ENCODE data around the gene IDH3A. TPM values are rescaled to one million over a fixed set of nuclear protein-coding genes. Genes with fewer than 3 reads are reported as not detected.
A peak's percentile ranks its signal among the peaks of the same experiment; 100 is the strongest.
"Not testable (repeated sequence)": the region's sequence is repeated elsewhere in the genome, so short reads cannot be mapped to it uniquely, and the experiment has no call there.

IDH3A gene
- total and polyA plus RNA-seq, 9 donors = 25.3 to 50.1 (median 35.5) TPM

DNA sequence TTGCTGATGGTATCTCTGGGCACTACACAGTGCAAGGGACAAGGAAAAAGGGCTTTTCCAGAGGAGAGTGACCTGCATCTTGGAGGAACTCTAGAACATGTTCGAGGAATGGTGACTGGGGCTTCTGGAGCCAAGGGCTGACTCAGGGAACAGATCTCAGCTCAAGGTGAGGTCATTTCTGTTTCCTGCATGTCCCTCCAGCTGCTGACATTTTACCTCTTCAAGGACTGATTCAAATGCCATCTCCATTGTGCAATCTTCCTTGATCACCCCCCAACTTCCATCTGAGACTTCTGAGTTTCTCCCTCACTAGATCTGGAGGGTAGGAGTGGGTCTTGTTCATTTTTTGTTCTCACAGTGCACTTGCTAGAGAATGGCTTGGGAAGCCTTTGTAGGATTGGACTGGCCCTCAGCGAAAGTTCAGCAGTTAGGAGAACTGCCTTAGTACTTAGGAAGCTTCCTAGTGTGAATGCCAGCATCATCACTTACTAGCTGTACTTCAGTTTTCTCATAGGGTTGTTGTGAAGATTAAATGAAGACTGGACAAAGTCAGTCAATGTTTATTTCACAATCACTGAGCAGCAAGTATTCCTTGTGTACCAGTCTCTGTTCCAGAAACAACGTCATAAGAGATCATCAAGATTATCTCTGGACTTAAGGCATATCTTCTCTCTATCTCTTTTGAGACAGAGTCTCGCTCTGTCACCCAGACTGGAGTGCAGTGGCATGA is 2.6 kb upstream of the IDH3A start:
- peaks cover 17% of the 10 kb centered on the region for H3K4me1 ChIP-seq (ENCODE audit: control insufficient read depth, insufficient read depth, low read length)
- 89% methylated on average over 3 of the region's 4 CpGs for WGBS (ENCODE audit: insufficient coverage)
- DNase-seq = no peak
- H3K4me3 ChIP-seq (ENCODE audit: low read length) = no peak overlapping the region
- H3K36me3 ChIP-seq (ENCODE audit: control insufficient read depth, insufficient read depth, low read length) = no peaks in the 10 kb centered on the region
- no peaks in the 10 kb centered on the region for H3K27me3 ChIP-seq (ENCODE audit: control insufficient read depth, insufficient read depth, low read length)
- no peaks in the 10 kb centered on the region for H3K9me3 ChIP-seq (replicated peaks; ENCODE audit: control insufficient read depth, low read depth, low read length)
- H3K27ac ChIP-seq (ENCODE audit: low read length) = no peak overlapping the region

- Histone ChIP-seq H3K27me3 (ENCODE audit: control insufficient read depth, insufficient read depth, low read length) (no peaks in the 10 kb centered on the region), H3K27ac (ENCODE audit: low read length) (no peak overlapping the region), H3K36me3 (ENCODE audit: control insufficient read depth, insufficient read depth, low read length) (no peaks in the 10 kb centered on the region), H3K4me1 (ENCODE audit: control insufficient read depth, insufficient read depth, low read length) (peaks cover 17% of the 10 kb centered on the region), H3K4me3 (ENCODE audit: low read length) (no peak overlapping the region), H3K9me3 (replicated peaks; ENCODE audit: control insufficient read depth, low read depth, low read length) (no peaks in the 10 kb centered on the region)
- WGBS (ENCODE audit: insufficient coverage) = 80% methylated on average over 6 of the region's 6 CpGs
- DNase-seq = no peak
Measured at GRCh38 chr15:78147566-78147965, 1.6 kb upstream of the IDH3A start.

DNA sequence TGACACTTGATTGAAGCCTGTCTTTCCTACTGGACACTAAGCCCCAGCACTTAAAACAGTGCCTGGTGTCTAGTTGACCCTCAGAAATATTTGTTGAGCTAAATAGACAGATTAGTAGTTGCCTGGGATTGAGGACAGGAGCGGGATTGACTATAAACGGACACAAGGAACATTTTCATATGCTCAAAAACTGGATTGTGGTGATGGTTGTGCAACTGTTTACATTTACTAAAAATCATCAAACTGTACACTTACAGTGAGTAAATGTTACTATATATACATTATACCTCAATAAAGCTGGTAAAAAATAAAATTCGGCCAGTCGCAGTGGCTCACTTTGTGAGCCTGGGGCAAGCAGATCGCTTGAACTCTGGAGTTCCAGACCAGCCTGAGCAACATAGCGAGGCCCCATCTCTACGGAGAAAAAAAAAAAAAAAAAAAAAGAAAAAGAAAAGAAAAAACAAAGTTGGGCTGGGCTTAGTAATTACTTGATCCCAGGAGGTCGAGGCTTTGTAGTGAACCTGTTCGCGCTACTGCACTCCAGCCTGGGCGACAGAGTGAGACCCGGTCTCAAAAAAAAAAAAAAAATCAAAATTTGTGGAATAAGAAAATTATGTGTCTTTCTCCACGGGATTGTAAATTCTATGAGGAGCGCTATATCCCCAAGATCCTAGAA is 632 bp upstream of the IDH3A start:
- 0% methylated on average over 4 of the region's 14 CpGs for WGBS (ENCODE audit: insufficient coverage)
- no peaks in the 10 kb centered on the region for H3K36me3 ChIP-seq (ENCODE audit: control insufficient read depth, insufficient read depth, low read length)
- no peaks in the 10 kb centered on the region for H3K27me3 ChIP-seq (ENCODE audit: control insufficient read depth, insufficient read depth, low read length)
- peaks cover 17% of the 10 kb centered on the region for H3K4me1 ChIP-seq (ENCODE audit: control insufficient read depth, insufficient read depth, low read length)
- peak overlapping the region; percentile 66 for H3K27ac ChIP-seq (ENCODE audit: low read length)
- H3K9me3 ChIP-seq (replicated peaks; ENCODE audit: control insufficient read depth, low read depth, low read length) = no peaks in the 10 kb centered on the region
- no peak for DNase-seq
- peak overlapping the region; percentile 59 for H3K4me3 ChIP-seq (ENCODE audit: low read length)

DNA sequence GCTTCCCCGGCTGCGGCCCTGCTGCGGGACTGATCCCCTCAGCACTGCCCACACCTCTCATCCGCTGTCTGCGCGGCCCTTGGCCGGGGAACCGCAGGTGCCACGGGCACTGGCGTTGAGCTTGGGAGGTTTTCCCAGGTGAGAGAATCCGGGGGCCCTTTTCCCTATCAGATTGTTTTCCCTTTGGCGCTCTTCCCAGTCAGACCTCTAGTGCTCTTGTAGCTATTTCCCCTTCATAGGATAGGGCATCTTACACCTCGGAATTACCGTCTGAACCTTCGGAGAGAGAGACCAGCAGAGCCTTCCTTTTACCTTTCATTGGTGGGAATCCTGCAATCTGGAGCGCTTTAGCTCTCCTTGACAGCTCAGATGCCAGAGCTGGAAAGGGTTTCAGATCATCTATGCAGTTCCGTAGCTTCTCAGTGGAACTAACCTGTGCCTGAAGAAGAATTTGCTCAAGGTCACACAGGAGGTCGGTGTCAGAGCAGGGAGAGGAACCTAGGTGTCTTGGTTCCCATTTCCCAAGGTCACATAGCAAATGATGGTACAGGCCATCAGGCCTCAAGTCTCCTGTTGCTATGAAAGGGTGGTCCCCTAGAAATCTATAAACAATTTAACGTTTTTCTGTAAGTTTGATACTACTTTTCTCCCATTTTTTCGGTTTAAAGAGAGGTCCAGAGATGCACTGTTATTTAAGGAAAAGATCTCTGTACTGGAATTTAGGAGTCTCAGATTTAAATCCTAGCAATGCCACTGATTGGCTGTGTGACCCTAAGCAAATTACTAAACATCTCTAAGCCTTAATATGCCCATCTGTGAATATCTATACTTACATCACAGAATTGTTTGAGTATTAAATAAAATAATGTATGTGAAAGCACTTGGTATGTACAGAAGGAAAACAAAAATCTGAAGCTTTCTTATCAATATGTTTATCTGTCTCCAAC is 916 bp downstream of the IDH3A start:
- H3K4me1 ChIP-seq (ENCODE audit: control insufficient read depth, insufficient read depth, low read length) = peaks cover 17% of the 10 kb centered on the region
- no peaks in the 10 kb centered on the region for H3K27me3 ChIP-seq (ENCODE audit: control insufficient read depth, insufficient read depth, low read length)
- peak overlapping the region; percentile 72 for H3K4me3 ChIP-seq (ENCODE audit: low read length)
- DNase-seq = peak; percentile 48
- WGBS (ENCODE audit: insufficient coverage) = 9% methylated on average over 8 of the region's 20 CpGs
- H3K36me3 ChIP-seq (ENCODE audit: control insufficient read depth, insufficient read depth, low read length) = peaks cover 3% of the 10 kb centered on the region
- no peaks in the 10 kb centered on the region for H3K9me3 ChIP-seq (replicated peaks; ENCODE audit: control insufficient read depth, low read depth, low read length)
- peak overlapping the region; percentile 35 for H3K27ac ChIP-seq (ENCODE audit: low read length)

GRCh38 chr15:78151075-78151474 is 1.9 kb downstream of the IDH3A start:
- peaks cover 17% of the 10 kb centered on the region for H3K4me1 ChIP-seq (ENCODE audit: control insufficient read depth, insufficient read depth, low read length)
- 85% methylated on average over 1 of the region's 8 CpGs for WGBS (ENCODE audit: insufficient coverage)
- not testable (repeated sequence) for H3K4me3 ChIP-seq (ENCODE audit: low read length)

DNA sequence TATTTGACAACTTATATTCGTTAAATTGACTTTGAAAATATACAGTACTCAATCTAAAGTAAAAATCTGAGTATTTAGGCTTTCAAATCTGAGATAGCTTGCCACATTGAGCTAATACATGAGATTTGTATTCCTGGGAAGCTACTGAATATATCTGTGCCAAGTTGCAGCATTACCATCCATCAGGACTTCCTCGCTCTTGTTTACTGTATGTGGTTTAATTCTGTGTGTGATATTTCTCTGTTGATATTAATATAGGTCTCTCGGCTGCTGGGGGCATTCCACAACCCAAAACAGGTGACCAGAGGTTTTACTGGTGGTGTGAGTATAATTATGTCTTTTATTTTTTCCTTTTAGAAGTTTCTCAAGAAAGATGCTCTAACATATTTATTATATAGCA is 5.8 kb downstream of the IDH3A start:
- no peak for DNase-seq
- Histone ChIP-seq H3K9me3 (replicated peaks; ENCODE audit: control insufficient read depth, low read depth, low read length) (no peaks in the 10 kb centered on the region), H3K4me1 (ENCODE audit: control insufficient read depth, insufficient read depth, low read length) (peaks cover 3% of the 10 kb centered on the region), H3K27ac (ENCODE audit: low read length) (no peak overlapping the region), H3K36me3 (ENCODE audit: control insufficient read depth, insufficient read depth, low read length) (peaks cover 13% of the 10 kb centered on the region), H3K27me3 (ENCODE audit: control insufficient read depth, insufficient read depth, low read length) (no peaks in the 10 kb centered on the region), H3K4me3 (ENCODE audit: low read length) (no peak overlapping the region)
- no CpG with 5 or more reads among the region's 3 CpGs for WGBS (ENCODE audit: insufficient coverage)

More at GRCh38 chr15:78151075-78151474, 1.9 kb downstream of the IDH3A start:
- not testable (repeated sequence) for H3K27me3 ChIP-seq (ENCODE audit: control insufficient read depth, insufficient read depth, low read length); H3K36me3 ChIP-seq (ENCODE audit: control insufficient read depth, insufficient read depth, low read length); DNase-seq; H3K27ac ChIP-seq (ENCODE audit: low read length); H3K9me3 ChIP-seq (replicated peaks; ENCODE audit: control insufficient read depth, low read depth, low read length)

DNA sequence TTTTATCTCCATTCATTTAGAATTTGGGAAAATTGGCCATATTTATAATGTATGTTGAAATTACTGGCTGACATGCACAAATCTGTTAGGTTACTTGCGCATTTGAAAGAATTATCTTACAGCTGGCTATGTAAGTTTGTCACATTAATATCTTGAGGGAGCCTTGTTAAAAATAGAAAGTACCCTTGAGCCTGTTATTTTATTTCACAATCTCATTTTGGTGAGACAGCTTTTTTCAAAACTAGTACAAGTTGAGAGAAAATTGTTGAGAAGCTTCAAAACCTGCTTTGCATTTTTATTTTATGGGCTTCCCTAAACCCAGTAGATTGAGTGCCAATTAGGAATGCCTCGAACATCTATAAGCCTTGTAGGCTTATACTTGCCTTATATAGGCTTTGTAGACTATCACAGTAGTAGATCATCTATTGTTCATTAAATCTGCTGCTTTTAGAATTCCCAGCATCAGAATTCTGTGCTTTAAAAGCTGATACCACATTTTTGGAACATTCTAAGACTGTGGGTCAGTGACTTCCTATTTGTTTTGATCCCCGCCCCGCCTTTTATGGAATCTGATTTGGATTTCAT is 6.3 kb downstream of the IDH3A start:
- Histone ChIP-seq H3K4me3 (ENCODE audit: low read length) (no peak overlapping the region), H3K36me3 (ENCODE audit: control insufficient read depth, insufficient read depth, low read length) (peaks cover 15% of the 10 kb centered on the region), H3K27ac (ENCODE audit: low read length) (no peak overlapping the region), H3K4me1 (ENCODE audit: control insufficient read depth, insufficient read depth, low read length) (no peaks in the 10 kb centered on the region), H3K27me3 (ENCODE audit: control insufficient read depth, insufficient read depth, low read length) (no peaks in the 10 kb centered on the region), H3K9me3 (replicated peaks; ENCODE audit: control insufficient read depth, low read depth, low read length) (no peaks in the 10 kb centered on the region)
- WGBS (ENCODE audit: insufficient coverage) = no CpG with 5 or more reads among the region's 4 CpGs
- DNase-seq = no peak

DNA sequence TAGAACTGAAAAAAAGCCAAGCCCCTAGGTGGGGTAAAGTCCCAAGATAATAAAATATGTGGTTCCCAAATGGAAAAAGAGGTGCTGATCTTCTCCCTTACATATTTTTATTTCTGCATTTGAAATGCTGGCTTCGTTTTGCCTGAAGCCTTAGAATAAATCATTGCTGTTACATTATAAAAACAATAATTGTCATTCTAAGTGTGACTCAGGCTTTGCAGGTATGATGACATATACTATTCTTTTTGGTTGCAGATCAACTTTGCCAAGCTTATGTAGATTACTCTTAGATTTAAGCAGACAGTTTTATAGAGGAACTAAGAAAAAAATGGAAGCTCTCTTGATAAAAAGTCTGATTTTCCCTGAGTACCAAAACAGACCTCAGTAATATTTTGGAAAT is 7.5 kb downstream of the IDH3A start:
- DNase-seq = no peak
- Histone ChIP-seq H3K4me1 (ENCODE audit: control insufficient read depth, insufficient read depth, low read length) (no peaks in the 10 kb centered on the region), H3K4me3 (ENCODE audit: low read length) (no peak overlapping the region), H3K36me3 (ENCODE audit: control insufficient read depth, insufficient read depth, low read length) (peaks cover 22% of the 10 kb centered on the region), H3K27me3 (ENCODE audit: control insufficient read depth, insufficient read depth, low read length) (no peaks in the 10 kb centered on the region), H3K9me3 (replicated peaks; ENCODE audit: control insufficient read depth, low read depth, low read length) (no peaks in the 10 kb centered on the region), H3K27ac (ENCODE audit: low read length) (no peak overlapping the region)
- no CpG with 5 or more reads among the region's 1 CpG for WGBS (ENCODE audit: insufficient coverage)

GRCh38 chr15:78157203-78157602 is 8.0 kb downstream of the IDH3A start:
- Histone ChIP-seq H3K36me3 (ENCODE audit: control insufficient read depth, insufficient read depth, low read length) (peaks cover 28% of the 10 kb centered on the region), H3K9me3 (replicated peaks; ENCODE audit: control insufficient read depth, low read depth, low read length) (no peaks in the 10 kb centered on the region), H3K27ac (ENCODE audit: low read length) (no peak overlapping the region), H3K4me1 (ENCODE audit: control insufficient read depth, insufficient read depth, low read length) (no peaks in the 10 kb centered on the region), H3K27me3 (ENCODE audit: control insufficient read depth, insufficient read depth, low read length) (no peaks in the 10 kb centered on the region), H3K4me3 (ENCODE audit: low read length) (no peak overlapping the region)
- WGBS (ENCODE audit: insufficient coverage) = no CpG with 5 or more reads among the region's 2 CpGs
- DNase-seq = no peak

Data from muscle of leg (tissue), 11 donors.